PC-9 (cell line): ENCODE results near the gene COLEC11. TPM values are rescaled to one million over a fixed set of nuclear protein-coding genes. Genes with fewer than 3 reads are reported as not detected.

Experiments used
- BruUV-seq: library from RNA; stranded (reverse); fragments of 400-500 nt; replicated peaks from 2 replicates; lab custom pipeline; 2021; lab: Mats Ljungman, UMichigan
- CTCF ChIA-PET: fragments of 300-600 bp; sonication (Branson Sonifier 250); formaldehyde crosslinking; loops from one replicate; lab custom pipeline; 2022; ENCODE audit warnings: antibody characterized with exemption; lab: Charles Lee
- POLR2A ChIA-PET: fragments of 300-600 bp; sonication (Branson Sonifier 250); formaldehyde crosslinking; loops from one replicate; lab custom pipeline; 2022; ENCODE audit warnings: antibody characterized with exemption; ENCODE audit not compliant: unreplicated experiment; lab: Charles Lee
- DNase-seq, 2 experiments: peaks; one replicate each; pipeline versions ENCODE4 v3.0.0 to v3.0.0-alpha.2; 2015 to 2022; ENCODE audit warnings: mixed read lengths in 1 of 2
- H2AFZ ChIP-seq: fragments of 200-600 bp; sonication (generic); 2 replicates; pipeline ENCODE4 v1.8.1; 2017; ENCODE audit warnings: antibody characterized with exemption
- H3F3A ChIP-seq: fragments of 200-600 bp; sonication (generic); 2 replicates; pipeline ENCODE4 v1.8.1; 2017; ENCODE audit warnings: antibody characterized with exemption, mild to moderate bottlenecking, low read depth; ENCODE audit not compliant: insufficient read depth
- H3K27ac ChIP-seq: fragments of 200-600 bp; sonication (generic); 2 replicates; pipeline ENCODE4 v1.6.1; 2016; ENCODE audit warnings: mixed run types
- H3K27me3 ChIP-seq: fragments of 200-600 bp; sonication (generic); 2 replicates; pipeline ENCODE4 v1.6.1; 2016; ENCODE audit warnings: low read depth, mixed run types; ENCODE audit not compliant: insufficient read depth
- H3K36me3 ChIP-seq: fragments of 200-600 bp; sonication (generic); 2 replicates; pipeline ENCODE4 v1.6.1; 2016; ENCODE audit warnings: low read depth, mixed run types
- H3K4me1 ChIP-seq: fragments of 200-600 bp; sonication (generic); replicated peaks from 2 replicates; pipeline ENCODE4 v1.6.1; 2016; ENCODE audit warnings: mixed run types; ENCODE audit not compliant: insufficient read depth
- H3K4me2 ChIP-seq: fragments of 200-600 bp; sonication (generic); 2 replicates; pipeline ENCODE4 v1.6.1; 2017; ENCODE audit warnings: mixed run types
- H3K4me3 ChIP-seq: fragments of 200-600 bp; sonication (generic); 2 replicates; pipeline ENCODE4 v1.6.1; 2016; ENCODE audit warnings: mixed run types
- H3K79me2 ChIP-seq: fragments of 200-600 bp; sonication (generic); 2 replicates; pipeline ENCODE4 v1.6.1; 2017; ENCODE audit warnings: low read depth, mixed run types
- H3K9me2 ChIP-seq: fragments of 200-600 bp; sonication (generic); 2 replicates; pipeline ENCODE4 v1.8.1; 2017; ENCODE audit warnings: mild to moderate bottlenecking; ENCODE audit not compliant: insufficient read depth
- H3K9me3 ChIP-seq: fragments of 200-600 bp; sonication (generic); 2 replicates; pipeline ENCODE4 v1.8.1; 2016; ENCODE audit warnings: low read depth; ENCODE audit not compliant: insufficient read depth
- H4K20me1 ChIP-seq: fragments of 200-600 bp; sonication (generic); 2 replicates; pipeline ENCODE4 v1.8.1; 2017; ENCODE audit not compliant: insufficient read depth
- EZH2 ChIP-seq: fragments of 200-600 bp; sonication (generic); IDR thresholded peaks from 2 replicates; pipeline ENCODE4 v1.8.0; 2017; ENCODE audit warnings: antibody characterized with exemption, low read depth
- intact Hi-C: fragments of 100-400 bp; cut with micrococcal nuclease; formaldehyde crosslinking; loops from one replicate; pipeline ENCODE4 v1.10.0; 2022; ENCODE audit not compliant: unreplicated experiment
- total RNA-seq: library from RNA; stranded (reverse); gene quantifications from 2 replicates; pipeline ENCODE4 v1.2.3, GENCODE V29; 2021
- TF ChIP-seq, protein P1 (sequence below): fragments of 200-600 bp; sonication (generic); conservative IDR thresholded peaks from 2 replicates; pipeline ENCODE4 v1.6.1; 2017; ENCODE audit warnings: mixed run types, antibody characterized with exemption, mild to moderate bottlenecking, moderate library complexity

COLEC11 gene
- total RNA-seq, 1 experiment from 2014 or later, result 2.4 TPM

DNA sequence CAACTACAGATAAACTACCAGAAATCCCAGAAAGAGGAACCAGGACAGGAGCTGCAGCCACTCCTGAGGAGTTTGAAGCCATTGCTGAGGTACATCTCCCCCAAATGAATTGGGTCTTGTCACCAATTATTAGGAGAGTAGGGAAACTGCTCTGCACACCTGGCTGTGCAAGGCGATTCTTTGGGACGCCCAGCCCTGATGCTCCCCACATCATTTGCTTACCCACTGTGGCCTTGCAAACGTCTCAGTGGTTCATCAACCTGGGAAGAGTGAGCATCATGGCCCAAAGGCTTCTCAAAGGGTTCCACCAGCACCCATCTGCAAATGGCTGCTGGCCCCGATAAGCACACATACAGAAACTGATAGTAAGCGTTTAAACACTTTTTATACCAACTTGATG is 86.7 kb downstream of the COLEC11 start:
- no peaks in the 10 kb centered on the region for H3F3A ChIP-seq
- no peaks in the 10 kb centered on the region for H3K4me1 ChIP-seq
- ChIA-PET POLR2A (no interaction called here), CTCF (no interaction called here)
- no peak overlapping the region for H3K4me2 ChIP-seq
- BruUV-seq, result no TSS peak
- TF ChIP-seq, protein P1, sequence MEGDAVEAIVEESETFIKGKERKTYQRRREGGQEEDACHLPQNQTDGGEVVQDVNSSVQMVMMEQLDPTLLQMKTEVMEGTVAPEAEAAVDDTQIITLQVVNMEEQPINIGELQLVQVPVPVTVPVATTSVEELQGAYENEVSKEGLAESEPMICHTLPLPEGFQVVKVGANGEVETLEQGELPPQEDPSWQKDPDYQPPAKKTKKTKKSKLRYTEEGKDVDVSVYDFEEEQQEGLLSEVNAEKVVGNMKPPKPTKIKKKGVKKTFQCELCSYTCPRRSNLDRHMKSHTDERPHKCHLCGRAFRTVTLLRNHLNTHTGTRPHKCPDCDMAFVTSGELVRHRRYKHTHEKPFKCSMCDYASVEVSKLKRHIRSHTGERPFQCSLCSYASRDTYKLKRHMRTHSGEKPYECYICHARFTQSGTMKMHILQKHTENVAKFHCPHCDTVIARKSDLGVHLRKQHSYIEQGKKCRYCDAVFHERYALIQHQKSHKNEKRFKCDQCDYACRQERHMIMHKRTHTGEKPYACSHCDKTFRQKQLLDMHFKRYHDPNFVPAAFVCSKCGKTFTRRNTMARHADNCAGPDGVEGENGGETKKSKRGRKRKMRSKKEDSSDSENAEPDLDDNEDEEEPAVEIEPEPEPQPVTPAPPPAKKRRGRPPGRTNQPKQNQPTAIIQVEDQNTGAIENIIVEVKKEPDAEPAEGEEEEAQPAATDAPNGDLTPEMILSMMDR, result no peak
- TF ChIP-seq EZH2, result no peak
- H3K27ac ChIP-seq, result no peak overlapping the region
- peaks cover 95% of the 10 kb centered on the region for H3K27me3 ChIP-seq
- no peaks in the 10 kb centered on the region for H3K79me2 ChIP-seq
- intact Hi-C loops, result no loop called here
- no peaks in the 10 kb centered on the region for H4K20me1 ChIP-seq
- no peak overlapping the region for H2AFZ ChIP-seq
- no peak overlapping the region for H3K4me3 ChIP-seq
- DNase-seq, result no peak
- no peaks in the 10 kb centered on the region for H3K9me2 ChIP-seq
- no peaks in the 10 kb centered on the region for H3K36me3 ChIP-seq
- H3K9me3 ChIP-seq, result no peaks in the 10 kb centered on the region

DNA sequence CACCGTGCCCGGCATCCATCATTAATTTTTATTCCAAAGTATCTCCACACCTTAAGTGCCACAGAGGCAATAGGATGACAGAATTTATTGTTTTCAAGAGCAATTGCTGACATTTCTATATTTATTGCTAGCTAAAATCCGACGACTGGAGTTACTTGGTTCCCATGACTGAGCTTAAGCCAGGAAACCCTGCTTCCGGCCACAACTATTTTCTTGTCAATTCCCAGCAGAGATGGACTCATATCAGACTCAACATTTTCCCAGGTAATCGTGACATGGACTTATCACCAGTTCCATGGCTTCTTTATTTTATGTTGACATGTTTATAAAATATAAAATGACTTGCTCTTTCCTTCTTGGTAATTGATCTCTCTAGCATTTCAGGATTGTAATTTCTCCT is 87.9 kb downstream of the COLEC11 start:
- H3K79me2 ChIP-seq, result no peaks in the 10 kb centered on the region
- H4K20me1 ChIP-seq, result no peaks in the 10 kb centered on the region
- BruUV-seq, result no TSS peak
- H3K27ac ChIP-seq, result no peak overlapping the region
- H2AFZ ChIP-seq, result no peak overlapping the region
- intact Hi-C loops, result no loop called here
- peaks cover 83% of the 10 kb centered on the region for H3K27me3 ChIP-seq
- POLR2A ChIA-PET, result no interaction called here
- CTCF ChIA-PET, result no interaction called here
- H3F3A ChIP-seq, result no peaks in the 10 kb centered on the region
- no peak overlapping the region for H3K4me3 ChIP-seq
- H3K36me3 ChIP-seq, result no peaks in the 10 kb centered on the region
- TF ChIP-seq, protein P1, result no peak
- no peak for TF ChIP-seq EZH2
- no peak for DNase-seq
- no peaks in the 10 kb centered on the region for H3K9me2 ChIP-seq
- no peaks in the 10 kb centered on the region for H3K4me1 ChIP-seq
- no peak overlapping the region for H3K4me2 ChIP-seq
- no peaks in the 10 kb centered on the region for H3K9me3 ChIP-seq

DNA sequence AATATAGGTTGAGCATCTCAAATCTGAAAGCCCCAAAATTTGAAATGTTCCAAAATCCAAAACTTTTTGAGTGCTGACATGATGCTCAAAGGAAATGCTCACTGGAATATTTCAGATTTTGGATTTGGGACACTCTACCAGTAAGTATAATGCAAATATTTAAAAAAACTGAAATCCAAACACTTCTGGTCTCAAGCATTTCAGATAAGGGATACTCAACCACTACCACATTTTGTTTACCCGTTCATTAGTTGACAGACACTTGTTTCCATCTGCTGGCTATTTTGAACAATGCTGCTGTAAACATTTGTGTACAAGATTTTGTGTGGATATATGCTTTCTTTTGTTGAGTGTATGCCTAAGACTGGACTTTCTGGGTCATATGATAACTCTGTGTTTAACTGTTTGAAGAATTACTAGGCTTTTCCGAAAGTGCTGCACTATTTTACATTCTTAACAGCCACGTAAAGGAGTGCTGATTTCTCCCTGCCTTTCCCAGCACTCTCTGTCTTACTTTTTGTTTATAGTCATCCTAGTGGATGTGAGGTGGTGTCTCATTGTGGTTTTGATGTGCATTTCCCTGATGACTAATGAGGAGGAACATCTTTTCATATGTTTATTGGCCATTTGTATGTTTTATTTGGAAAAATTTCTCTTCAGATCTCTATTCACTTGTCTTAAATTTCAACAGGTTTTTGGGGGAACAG is 89.0 kb downstream of the COLEC11 start:
- BruUV-seq, result no TSS peak
- TF ChIP-seq EZH2, result no peak
- TF ChIP-seq, protein P1, result no peak
- Histone ChIP-seq H3K27me3 (peaks cover 72% of the 10 kb centered on the region), H2AFZ (no peak overlapping the region), H3K9me2 (no peaks in the 10 kb centered on the region), H3K4me3 (no peak overlapping the region), H3K4me2 (no peak overlapping the region), H3K79me2 (no peaks in the 10 kb centered on the region), H4K20me1 (no peaks in the 10 kb centered on the region), H3K9me3 (no peaks in the 10 kb centered on the region), H3K36me3 (no peaks in the 10 kb centered on the region), H3K27ac (no peak overlapping the region), H3K4me1 (no peaks in the 10 kb centered on the region), H3F3A (no peaks in the 10 kb centered on the region)
- intact Hi-C loops, result no loop called here
- CTCF ChIA-PET, result no interaction called here
- POLR2A ChIA-PET, result no interaction called here
- no peak for DNase-seq
